SK-MEL-5 (cell line): ENCODE results near the gene SIAH2. TPM values are rescaled to one million over a fixed set of nuclear protein-coding genes. Genes with fewer than 3 reads are reported as not detected.
"Not testable (repeated sequence)": the region's sequence is repeated elsewhere in the genome, so short reads cannot be mapped to it uniquely, and the experiment has no call there.

ENCODE experiments used
- DNase-seq: peaks from one replicate; pipeline ENCODE4 v3.0.0-alpha.2; 2016; ENCODE audit warnings: low read depth, low spot score
- in situ Hi-C: cut with HindIII; loops from 2 replicates; pipeline ENCODE4 v1.10.0; 2016; ENCODE audit warnings: low sequenced_read_pairs, high pct_unique_total_duplicates, low pct_unique_long_range_greater_than_20kb
- polyA plus RNA-seq, 2 experiments: library from polyadenylated mRNA; depleted of rRNA; stranded (reverse); fragments of >200 nt; gene quantifications; 2 replicates each; pipeline ENCODE4 v1.2.3, GENCODE V29; 2015
- total RNA-seq: library from RNA; depleted of rRNA; stranded (reverse); fragments of >200 nt; shearing (Covaris generic); gene quantifications from 2 replicates; pipeline ENCODE4 v1.2.3, GENCODE V29; 2014; rRNA removed

The SIAH2 gene, protein sequence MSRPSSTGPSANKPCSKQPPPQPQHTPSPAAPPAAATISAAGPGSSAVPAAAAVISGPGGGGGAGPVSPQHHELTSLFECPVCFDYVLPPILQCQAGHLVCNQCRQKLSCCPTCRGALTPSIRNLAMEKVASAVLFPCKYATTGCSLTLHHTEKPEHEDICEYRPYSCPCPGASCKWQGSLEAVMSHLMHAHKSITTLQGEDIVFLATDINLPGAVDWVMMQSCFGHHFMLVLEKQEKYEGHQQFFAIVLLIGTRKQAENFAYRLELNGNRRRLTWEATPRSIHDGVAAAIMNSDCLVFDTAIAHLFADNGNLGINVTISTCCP
- 19.5 and 22.1 TPM in 2 replicates for total RNA-seq
- polyA plus RNA-seq (2015; cell fraction: cytosol; rRNA removed), result 21.8 and 51.1 TPM in 2 replicates
- 33.3 and 45.8 TPM in 2 replicates for polyA plus RNA-seq (2015; cell fraction: nucleus; rRNA removed)

DNA sequence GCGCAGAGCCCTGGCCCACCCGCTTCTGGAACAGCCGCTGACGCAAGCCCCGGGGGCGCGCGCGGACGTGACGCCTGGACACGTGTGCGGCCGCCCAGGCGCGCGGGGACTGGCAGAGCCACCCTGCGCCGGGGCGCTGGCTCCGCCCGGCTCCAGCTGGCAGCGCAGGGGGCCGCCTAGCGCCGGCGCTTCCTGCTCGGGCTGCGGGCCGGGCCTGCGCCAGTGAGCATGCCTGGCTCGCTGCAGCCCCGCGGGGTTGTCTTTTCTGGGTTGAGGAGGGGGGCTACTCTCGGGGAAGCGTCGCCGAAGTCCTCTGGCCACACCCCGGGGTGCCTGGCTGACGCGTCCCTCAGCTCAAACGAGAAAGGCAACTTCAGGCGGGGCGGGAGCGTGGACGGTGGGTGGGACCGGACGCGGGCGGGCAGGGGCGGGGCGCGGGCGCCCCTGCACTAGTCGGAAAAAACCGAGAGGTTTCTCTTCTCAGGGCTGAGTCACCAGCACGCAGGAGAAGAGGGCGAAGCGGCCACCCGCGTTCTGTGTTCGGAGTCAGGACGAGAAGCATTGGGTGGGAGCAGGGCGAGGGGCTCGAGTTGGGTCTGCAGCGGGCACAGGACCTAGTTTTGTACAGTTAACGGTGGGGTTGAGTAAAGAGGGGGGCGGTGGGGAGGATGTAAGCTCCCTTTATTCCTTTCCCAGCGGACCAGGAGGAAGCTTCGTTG is at the start of gene SIAH2:
Gene SIAH2, minus strand, starts transcription at position 48 of the 719 bp plus-strand sequence. CDS start 320 bp downstream, outside the sequence.
- in situ Hi-C loops, result no loop called here
- peak; percentile 92 for DNase-seq

GRCh38 chr3:150811984-150812383 is 49.0 kb upstream of the SIAH2 start:
- in situ Hi-C loops, result no loop called here

GRCh38 chr3:150810641-150811040 is 47.7 kb upstream of the SIAH2 start:
- no peak for DNase-seq
- in situ Hi-C loops, result no loop called here

More at GRCh38 chr3:150811984-150812383, 49.0 kb upstream of the SIAH2 start:
- no peak for DNase-seq

GRCh38 chr3:150806185-150806835 is 43.3 kb upstream of the SIAH2 start:
- no peak for DNase-seq
- in situ Hi-C loops, result no loop called here

GRCh38 chr3:150805354-150805753 is 42.4 kb upstream of the SIAH2 start:
- DNase-seq, result no peak
- in situ Hi-C loops, result no loop called here

DNA sequence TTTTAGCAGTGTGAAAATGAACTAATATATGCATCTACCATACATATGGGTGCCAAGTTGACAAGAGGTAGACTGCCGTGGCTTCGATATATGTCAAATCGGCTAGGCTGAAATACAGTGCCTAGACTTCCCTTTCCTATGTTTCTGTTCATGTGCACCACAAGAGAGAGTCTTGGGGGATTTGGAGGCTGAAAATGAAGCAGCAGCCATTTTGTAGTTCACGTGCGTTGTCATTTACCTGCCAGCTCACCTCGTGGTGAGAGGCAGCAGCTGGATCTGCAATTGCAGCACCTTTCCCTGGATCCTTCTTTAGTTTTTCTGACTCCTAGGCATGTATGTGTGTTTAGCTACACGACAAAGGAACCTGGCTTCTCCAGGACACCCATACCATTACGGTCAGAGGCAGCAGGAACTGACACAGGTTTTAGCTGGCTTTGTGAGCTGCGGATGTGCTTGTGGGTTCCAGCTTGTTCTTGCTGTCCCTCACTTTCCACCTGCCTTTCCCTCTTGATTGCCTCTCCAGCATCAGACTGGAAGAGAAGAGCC is 40.5 kb upstream of the SIAH2 start:
- no peak for DNase-seq
- in situ Hi-C loops, result no loop called here

DNA sequence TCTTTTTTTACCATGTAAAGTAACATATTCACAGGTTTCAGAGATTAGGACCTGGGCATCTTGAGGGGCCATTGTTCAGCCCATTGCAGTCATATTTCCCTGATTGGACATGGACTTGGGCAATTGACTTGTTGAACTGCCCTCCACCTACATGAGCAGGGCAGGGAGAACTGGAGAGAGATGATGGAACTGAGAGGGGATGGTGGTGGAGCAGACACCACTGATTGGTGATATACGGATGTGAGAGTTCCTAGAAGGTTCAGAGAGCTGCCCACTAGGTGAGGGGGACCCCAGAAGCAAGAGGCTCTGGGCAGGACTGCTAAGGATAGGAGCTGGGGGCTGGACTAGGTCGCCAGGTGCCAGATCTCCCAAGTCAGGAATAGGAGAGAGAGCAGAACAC is 37.8 kb upstream of the SIAH2 start:
- in situ Hi-C loops, result no loop called here
- DNase-seq, result no peak

DNA sequence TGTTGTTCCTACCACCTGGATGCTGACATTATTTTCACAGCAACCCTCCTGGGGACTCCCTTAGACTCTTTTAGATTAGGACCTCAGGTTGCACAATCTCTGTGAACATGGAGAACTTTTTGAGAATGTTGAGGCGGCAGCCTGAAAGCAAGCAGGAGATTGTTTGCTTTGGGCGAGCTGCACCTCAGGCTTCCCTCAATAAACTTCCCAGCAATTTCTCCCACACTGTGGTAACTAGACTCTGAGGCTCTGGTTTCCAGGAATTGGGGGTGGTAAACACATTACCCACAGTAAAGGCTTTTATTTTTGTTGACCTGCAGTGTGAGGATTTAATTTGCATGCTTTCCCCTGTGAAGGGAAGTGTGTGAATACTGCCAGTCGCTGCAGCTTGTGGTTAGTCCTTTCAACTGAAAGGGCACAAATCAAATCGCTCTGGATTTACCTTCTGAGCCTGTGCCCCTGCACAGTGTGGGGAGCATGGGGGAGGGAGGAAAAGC is 35.2 kb upstream of the SIAH2 start:
- no peak for DNase-seq
- in situ Hi-C loops, result no loop called here

DNA sequence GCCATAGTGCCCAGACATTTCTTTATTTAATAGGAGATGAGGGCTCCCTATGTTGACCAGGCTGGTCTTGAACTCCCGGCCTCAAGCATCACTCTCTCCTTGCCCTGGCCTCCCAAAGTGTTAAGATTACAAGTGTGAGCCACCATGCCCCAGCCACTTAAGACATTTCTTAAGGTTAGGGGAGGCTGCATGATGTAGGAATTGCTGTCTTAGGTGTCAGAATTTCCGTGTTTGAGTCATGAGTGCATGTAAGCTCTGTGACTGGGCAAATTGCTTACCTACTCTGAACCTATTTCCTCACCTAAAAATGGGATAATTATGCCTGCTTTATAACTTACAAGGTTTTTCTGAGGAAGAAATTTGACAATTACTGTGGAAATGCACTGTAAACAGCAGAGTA is 34.2 kb upstream of the SIAH2 start:
- DNase-seq, result no peak

GRCh38 chr3:150796527-150796926 is 33.6 kb upstream of the SIAH2 start:
- DNase-seq, in situ Hi-C loops: not testable (repeated sequence)

More for the DNA sequence above, 34.2 kb upstream of the SIAH2 start:
- in situ Hi-C loops, result no loop called here

- DNase-seq, result no peak
- in situ Hi-C loops, result no loop called here
These were observed 30.7 kb upstream of the SIAH2 start for GRCh38 chr3:150793641-150794040.

GRCh38 chr3:150790629-150791028 is 27.7 kb upstream of the SIAH2 start:
- DNase-seq, result no peak
- in situ Hi-C loops, result no loop called here

GRCh38 chr3:150789451-150789850 is 26.5 kb upstream of the SIAH2 start:
- in situ Hi-C loops, result no loop called here
- no peak for DNase-seq

- in situ Hi-C loops, result no loop called here
- DNase-seq, result peak; percentile 82
These were observed 24.9 kb upstream of the SIAH2 start for GRCh38 chr3:150787741-150788370.

DNA sequence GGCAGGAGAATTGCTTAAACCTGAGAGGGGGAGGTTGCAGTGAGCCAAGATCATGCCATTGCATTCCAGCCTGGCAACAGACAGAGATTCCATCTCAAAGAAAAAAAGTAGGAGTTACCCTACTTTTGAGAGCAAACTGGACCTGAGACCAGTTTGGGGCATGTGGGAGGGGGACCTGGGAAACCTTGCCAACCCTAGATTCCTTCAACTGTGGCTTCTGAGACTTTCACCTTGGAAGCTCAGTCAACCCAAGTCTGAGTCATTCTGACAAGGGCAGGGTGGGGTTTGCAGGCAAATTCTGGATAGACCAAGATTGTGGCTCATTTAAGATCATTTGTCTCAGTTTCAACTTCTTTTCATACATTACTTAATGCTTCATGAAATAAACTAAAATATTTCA is 23.8 kb upstream of the SIAH2 start:
- no peak for DNase-seq
- in situ Hi-C loops, result no loop called here

DNA sequence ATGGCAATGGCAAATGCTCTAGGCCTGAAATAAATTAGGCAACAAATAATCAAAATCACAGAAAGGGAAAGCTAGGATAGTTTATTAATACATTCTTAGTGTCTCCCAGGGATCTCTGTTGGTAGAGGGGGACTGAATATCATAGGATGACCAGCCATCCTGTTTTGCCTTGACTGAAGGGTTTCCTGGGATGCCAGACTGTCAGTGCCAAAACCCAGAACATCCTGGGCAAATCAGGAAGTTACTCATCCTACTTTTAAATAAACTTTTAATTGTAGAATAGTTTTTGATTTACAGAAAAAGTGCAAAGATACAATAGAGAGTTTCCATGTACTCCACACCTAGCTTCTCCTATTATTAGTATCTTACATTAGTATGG is 21.8 kb upstream of the SIAH2 start:
- in situ Hi-C loops, result no loop called here
- DNase-seq, result no peak

- in situ Hi-C loops, result no loop called here
- DNase-seq, result no peak
These were observed 21.2 kb upstream of the SIAH2 start for GRCh38 chr3:150783920-150784746.
